Esophagus (tissue), 2 donors: ENCODE measurements around the gene SLC26A4. TPM values are rescaled to one million over a fixed set of nuclear protein-coding genes. Genes with fewer than 3 reads are reported as not detected.
A peak's percentile ranks its signal among the peaks of the same experiment; 100 is the strongest.

Source experiments
- H3K27ac ChIP-seq, 2 donors: one replicate each; pipeline ENCODE4 v1.5.1; 2013; ENCODE audit warnings: low read depth in 2 of 2, mild to moderate bottlenecking in 2 of 2, inconsistent platforms in 1 of 2, low read length in 1 of 2, moderate library complexity in 1 of 2
- H3K27me3 ChIP-seq, 2 donors: one replicate each; pipeline ENCODE4 v1.6.1; 2013; ENCODE audit warnings: low read length in 2 of 2, control low read depth in 1 of 2, mild to moderate bottlenecking in 1 of 2; ENCODE audit not compliant: insufficient read depth in 2 of 2, control insufficient read depth in 1 of 2
- H3K36me3 ChIP-seq, 2 donors: one replicate each; pipeline ENCODE4 v1.6.1; 2013; ENCODE audit warnings: low read length in 1 of 2; ENCODE audit not compliant: control insufficient read depth in 2 of 2, insufficient read depth in 2 of 2
- H3K4me1 ChIP-seq, 2 donors: one replicate each; pipeline ENCODE4 v1.6.1; 2013; ENCODE audit warnings: low read length in 1 of 2; ENCODE audit not compliant: control insufficient read depth in 2 of 2, insufficient read depth in 2 of 2
- H3K4me3 ChIP-seq, 2 donors: one replicate each; pipeline ENCODE4 v1.5.1; 2013; ENCODE audit warnings: low read length in 2 of 2, mild to moderate bottlenecking in 2 of 2, low read depth in 1 of 2, moderate library complexity in 1 of 2
- H3K9me3 ChIP-seq, 2 donors: one replicate each; pipeline ENCODE4 v1.6.1; 2013; ENCODE audit warnings: mild to moderate bottlenecking in 2 of 2, low read depth in 1 of 2, low read length in 1 of 2, moderate library complexity in 1 of 2; ENCODE audit not compliant: control insufficient read depth in 2 of 2, insufficient read depth in 1 of 2
- WGBS, 2 donors: extraction: QIAGEN DNeasy Blood & Tissue Kit; methylation state at CpG; one replicate each; pipeline ENCODE4 v1.1.7; 2013; 5-methylcytosine and 5-hydroxymethylcytosine counted together
- polyA plus RNA-seq, 2 donors: library from polyadenylated mRNA; stranded (reverse); fragments of 200-250 nt; gene quantifications; one replicate each; pipeline ENCODE4 v1.2.3, GENCODE V29; 2013
- donor health status: healthy with polysubstance abuse.
- donor health status: Bipolar disorder and iron deficiency.

Gene SLC26A4
- under 1 TPM; 0.02 to 0.06 TPM for polyA plus RNA-seq

GRCh38 chr7:107660381-107661080 is at the start of gene SLC26A4:
Gene SLC26A4 (plus strand): TSS chr7:107660828. CDS start chr7:107661642, 814 bp downstream.
- peaks cover 10 to 12% of the 10 kb centered on the region in 2 donors for H3K4me1 ChIP-seq
- H3K27ac ChIP-seq = no peak within 1 kb of the TSS
- peak within 1 kb of the TSS; percentile 33 to 49 for H3K4me3 ChIP-seq
- H3K36me3 ChIP-seq = no peaks in the 10 kb centered on the region
- H3K9me3 ChIP-seq = no peaks in the 10 kb centered on the region
- WGBS, 2 donors = 6 to 8% methylated on average over 37 of the region's 37 CpGs
- H3K27me3 ChIP-seq = peaks cover 0 to 12% of the 10 kb centered on the region in 2 donors

GRCh38 chr7:107613439-107613838 is 47.2 kb upstream of the SLC26A4 start:
- Histone ChIP-seq H3K27me3 (no peaks in the 10 kb centered on the region), H3K27ac (no peak overlapping the region), H3K4me3 (no peak overlapping the region), H3K36me3 (peaks cover 0 to 2% of the 10 kb centered on the region in 2 donors), H3K9me3 (no peaks in the 10 kb centered on the region), H3K4me1 (no peaks in the 10 kb centered on the region)
- 66 to 83% methylated on average over 1 of the region's 1 CpG for WGBS, 2 donors

GRCh38 chr7:107613948-107614347 is 46.7 kb upstream of the SLC26A4 start:
- H3K36me3 ChIP-seq = peaks cover 0 to 2% of the 10 kb centered on the region in 2 donors
- H3K9me3 ChIP-seq = no peaks in the 10 kb centered on the region
- H3K4me3 ChIP-seq = no peak overlapping the region
- H3K4me1 ChIP-seq = no peaks in the 10 kb centered on the region
- no peak overlapping the region for H3K27ac ChIP-seq
- H3K27me3 ChIP-seq = no peaks in the 10 kb centered on the region

- Histone ChIP-seq H3K4me1 (no peaks in the 10 kb centered on the region), H3K27me3 (no peaks in the 10 kb centered on the region), H3K9me3 (no peaks in the 10 kb centered on the region), H3K36me3 (no peaks in the 10 kb centered on the region), H3K27ac (no peak overlapping the region), H3K4me3 (no peak overlapping the region)
Observed at GRCh38 chr7:107614425-107614824, 46.2 kb upstream of the SLC26A4 start.

- Histone ChIP-seq H3K9me3 (no peaks in the 10 kb centered on the region), H3K27ac (no peak overlapping the region), H3K36me3 (no peaks in the 10 kb centered on the region), H3K4me1 (no peaks in the 10 kb centered on the region), H3K27me3 (no peaks in the 10 kb centered on the region), H3K4me3 (no peak overlapping the region)
- whole genome bisulfite sequencing, 2 donors = 93 to 96% methylated on average over 4 of the region's 4 CpGs
Observed at GRCh38 chr7:107615910-107616680, 44.5 kb upstream of the SLC26A4 start.

- Histone ChIP-seq H3K4me3 (no peak overlapping the region), H3K36me3 (peaks cover 0 to 2% of the 10 kb centered on the region in 2 donors), H3K27ac (no peak overlapping the region), H3K27me3 (no peaks in the 10 kb centered on the region), H3K9me3 (no peaks in the 10 kb centered on the region), H3K4me1 (no peaks in the 10 kb centered on the region)
- 64 to 77% methylated on average over 1 of the region's 1 CpG for WGBS, 2 donors
Observed at GRCh38 chr7:107622429-107622828, 38.2 kb upstream of the SLC26A4 start.

- Histone ChIP-seq H3K4me1 (no peaks in the 10 kb centered on the region), H3K36me3 (peaks cover 0 to 2% of the 10 kb centered on the region in 2 donors), H3K27ac (no peak overlapping the region), H3K9me3 (no peaks in the 10 kb centered on the region), H3K27me3 (no peaks in the 10 kb centered on the region), H3K4me3 (no peak overlapping the region)
- 71 to 77% methylated on average over 2 of the region's 2 CpGs for WGBS, 2 donors
Observed at GRCh38 chr7:107622894-107623293, 37.7 kb upstream of the SLC26A4 start.

- no peak overlapping the region for H3K27ac ChIP-seq
- no peaks in the 10 kb centered on the region for H3K36me3 ChIP-seq
- 97% methylated on average over 4 of the region's 4 CpGs for WGBS, 2 donors
Observed at GRCh38 chr7:107627002-107627401, 33.6 kb upstream of the SLC26A4 start.

GRCh38 chr7:107628461-107629064 is 32.1 kb upstream of the SLC26A4 start:
- H3K27ac ChIP-seq = no peak overlapping the region
- H3K9me3 ChIP-seq = no peaks in the 10 kb centered on the region
- no peak overlapping the region for H3K4me3 ChIP-seq
- H3K4me1 ChIP-seq = no peaks in the 10 kb centered on the region
- H3K27me3 ChIP-seq = no peaks in the 10 kb centered on the region
- 87 to 94% methylated on average over 8 of the region's 8 CpGs for WGBS, 2 donors
- no peaks in the 10 kb centered on the region for H3K36me3 ChIP-seq

More at GRCh38 chr7:107627002-107627401, 33.6 kb upstream of the SLC26A4 start:
- Histone ChIP-seq H3K4me3 (no peak overlapping the region), H3K9me3 (no peaks in the 10 kb centered on the region), H3K27me3 (no peaks in the 10 kb centered on the region), H3K4me1 (no peaks in the 10 kb centered on the region)
